RPMI7951 (cell line): ENCODE data around the gene NANOGP8. TPM values are rescaled to one million over a fixed set of nuclear protein-coding genes. Genes with fewer than 3 reads are reported as not detected.
"Not testable (repeated sequence)": the region's sequence is repeated elsewhere in the genome, so short reads cannot be mapped to it uniquely, and the experiment has no call there.

ENCODE experiments used
- DNase-seq: peaks from one replicate; pipeline ENCODE4 v3.0.0-alpha.2; 2012; ENCODE audit warnings: low read depth
- total RNA-seq: library from RNA; depleted of rRNA; stranded (reverse); fragments of >200 nt; shearing (Covaris generic); gene quantifications from 2 replicates; pipeline ENCODE4 v1.2.3, GENCODE V29; 2014; rRNA removed

The NANOGP8 gene, protein sequence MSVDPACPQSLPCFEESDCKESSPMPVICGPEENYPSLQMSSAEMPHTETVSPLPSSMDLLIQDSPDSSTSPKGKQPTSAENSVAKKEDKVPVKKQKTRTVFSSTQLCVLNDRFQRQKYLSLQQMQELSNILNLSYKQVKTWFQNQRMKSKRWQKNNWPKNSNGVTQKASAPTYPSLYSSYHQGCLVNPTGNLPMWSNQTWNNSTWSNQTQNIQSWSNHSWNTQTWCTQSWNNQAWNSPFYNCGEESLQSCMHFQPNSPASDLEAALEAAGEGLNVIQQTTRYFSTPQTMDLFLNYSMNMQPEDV
- total RNA-seq = not detected in 2 replicates

DNA sequence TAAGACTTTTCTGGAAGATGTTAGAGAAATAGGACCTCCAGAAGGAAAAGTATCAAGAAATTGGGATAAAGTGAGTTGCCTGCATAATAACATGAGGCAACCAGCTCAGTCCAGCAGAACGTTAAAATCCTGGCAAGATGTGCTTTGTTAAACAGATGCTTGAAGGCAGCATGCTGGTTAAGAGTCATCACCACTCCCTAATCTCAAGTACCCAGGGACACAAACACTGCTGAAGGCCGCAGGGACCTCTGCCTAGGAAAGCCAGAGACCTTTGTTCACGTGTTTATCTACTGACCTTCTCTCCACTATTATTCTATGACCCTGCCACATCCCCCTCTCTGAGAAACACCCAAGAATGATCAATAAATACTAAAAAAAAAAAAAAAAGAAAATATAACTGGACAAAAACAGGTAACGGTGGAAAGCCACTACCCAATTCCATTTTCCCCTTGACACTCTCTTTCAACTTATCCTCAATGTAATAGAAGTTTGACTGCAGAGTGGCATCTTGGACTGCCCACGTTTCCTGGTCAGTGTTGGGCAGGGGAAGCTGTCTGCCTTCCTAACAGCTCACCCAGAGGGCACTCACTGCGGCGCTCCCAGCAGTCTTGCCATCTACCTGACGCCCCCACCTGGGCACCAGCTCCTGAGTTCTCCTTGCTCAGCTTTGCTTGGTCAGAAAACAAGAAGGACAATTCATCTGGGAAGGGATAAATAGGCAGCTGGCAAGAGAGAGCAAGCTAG lies at the start of gene NANOGP8:
Gene NANOGP8 (minus strand): TSS at position 120 of the 744 bp plus-strand sequence. CDS start 185 bp downstream, outside the sequence.
- DNase-seq = not testable (repeated sequence)

DNA sequence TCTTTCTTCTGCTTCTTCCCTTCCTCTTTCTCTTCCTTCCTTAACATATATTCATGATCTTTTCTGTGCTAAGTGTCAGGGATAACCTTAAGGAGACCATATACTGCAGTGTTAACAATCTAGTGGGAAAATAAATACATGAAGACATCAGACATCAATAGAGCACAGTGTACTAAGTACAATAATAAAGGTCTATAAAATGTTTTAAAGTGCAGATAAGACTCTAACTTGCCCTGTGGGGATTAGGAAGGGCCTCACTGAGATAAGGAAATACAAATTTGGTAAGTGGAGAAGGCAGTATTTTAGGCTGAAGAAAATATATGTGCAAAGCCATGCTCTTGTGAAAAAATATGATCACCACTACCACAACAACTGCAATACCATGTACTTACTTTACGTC lies 49.2 kb upstream of the NANOGP8 start:
- DNase-seq = no peak

GRCh38 chr15:35130245-35130644 lies 45.1 kb upstream of the NANOGP8 start:
- DNase-seq = no peak

DNA sequence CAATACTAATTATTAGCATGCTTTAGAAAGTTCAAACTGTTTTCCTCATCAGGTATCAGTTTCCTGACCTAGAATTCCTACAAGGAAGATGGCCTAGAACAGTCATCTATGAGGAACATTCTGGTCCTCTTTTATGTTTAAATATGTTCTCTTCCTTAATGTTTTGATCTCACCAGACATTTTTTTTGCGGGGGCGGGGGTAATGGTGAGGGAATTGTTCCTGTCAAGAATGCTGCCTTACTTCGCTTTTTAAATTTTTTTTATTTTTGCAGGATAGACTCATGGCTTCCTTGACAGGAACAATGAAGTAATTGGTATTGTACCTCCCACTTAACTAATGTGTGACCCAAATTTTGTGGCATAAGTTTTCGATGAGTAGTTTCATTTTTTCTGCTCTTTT lies 44.3 kb upstream of the NANOGP8 start:
- no peak for DNase-seq

GRCh38 chr15:35127717-35128116 lies 42.6 kb upstream of the NANOGP8 start:
- no peak for DNase-seq

DNA sequence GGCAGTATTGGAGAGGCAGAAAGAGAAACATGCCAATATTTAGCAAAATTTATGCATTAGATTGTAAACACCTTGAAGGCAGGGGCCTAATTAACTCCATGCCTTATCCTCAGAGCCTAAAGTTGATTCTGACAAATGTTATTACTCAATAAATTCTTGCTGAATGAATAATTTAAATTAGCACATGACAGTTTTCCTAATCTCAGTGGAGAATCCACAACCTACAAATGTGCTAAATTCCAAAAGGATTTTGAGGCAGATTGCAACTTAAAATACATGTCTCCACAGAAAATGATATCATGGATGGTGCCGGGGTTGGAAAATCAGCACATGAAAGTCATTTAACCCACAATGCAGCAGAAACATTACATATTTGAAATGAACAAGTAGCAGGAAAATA lies 41.1 kb upstream of the NANOGP8 start:
- no peak for DNase-seq

DNA sequence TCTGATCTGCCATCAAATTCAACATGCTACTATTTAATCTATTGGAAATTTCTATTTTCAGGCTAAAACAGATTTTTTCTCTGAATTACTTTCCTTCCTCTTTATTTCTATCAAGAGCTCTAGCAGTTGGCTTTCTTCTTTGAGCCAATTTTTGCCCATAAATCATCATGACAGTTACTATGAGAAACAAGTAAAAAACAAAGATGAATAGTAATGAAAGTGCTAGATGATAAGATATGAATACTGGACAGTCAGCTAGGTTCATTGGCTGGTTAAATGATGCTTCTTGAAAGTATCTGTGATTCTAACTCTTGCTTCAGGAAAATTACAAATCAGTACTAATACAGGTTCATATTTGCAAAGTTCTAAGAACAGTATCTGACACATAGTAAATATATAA lies 38.6 kb upstream of the NANOGP8 start:
- no peak for DNase-seq

GRCh38 chr15:35121611-35122359 lies 36.7 kb upstream of the NANOGP8 start:
- DNase-seq = no peak

- DNase-seq = no peak
Measured at GRCh38 chr15:35120173-35120572, 35.1 kb upstream of the NANOGP8 start.

DNA sequence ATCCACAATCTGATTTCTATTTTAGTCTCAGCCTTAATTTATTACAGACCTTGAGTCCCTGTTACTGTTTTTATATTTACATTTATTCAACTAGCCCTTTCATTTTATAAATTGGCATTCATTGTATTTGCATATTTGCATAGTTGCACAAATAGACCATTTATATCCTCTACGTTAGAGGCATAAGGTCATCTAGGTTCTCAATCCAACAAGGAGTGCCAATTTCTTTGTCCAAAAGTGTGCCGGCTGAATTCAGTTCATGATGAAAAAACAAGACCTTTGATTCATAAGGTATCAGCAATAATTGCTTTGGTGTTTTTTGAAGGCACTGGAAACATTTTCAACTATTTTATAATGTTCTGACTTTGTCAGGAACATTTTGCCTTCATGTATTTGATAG lies 33.9 kb upstream of the NANOGP8 start:
- no peak for DNase-seq

DNA sequence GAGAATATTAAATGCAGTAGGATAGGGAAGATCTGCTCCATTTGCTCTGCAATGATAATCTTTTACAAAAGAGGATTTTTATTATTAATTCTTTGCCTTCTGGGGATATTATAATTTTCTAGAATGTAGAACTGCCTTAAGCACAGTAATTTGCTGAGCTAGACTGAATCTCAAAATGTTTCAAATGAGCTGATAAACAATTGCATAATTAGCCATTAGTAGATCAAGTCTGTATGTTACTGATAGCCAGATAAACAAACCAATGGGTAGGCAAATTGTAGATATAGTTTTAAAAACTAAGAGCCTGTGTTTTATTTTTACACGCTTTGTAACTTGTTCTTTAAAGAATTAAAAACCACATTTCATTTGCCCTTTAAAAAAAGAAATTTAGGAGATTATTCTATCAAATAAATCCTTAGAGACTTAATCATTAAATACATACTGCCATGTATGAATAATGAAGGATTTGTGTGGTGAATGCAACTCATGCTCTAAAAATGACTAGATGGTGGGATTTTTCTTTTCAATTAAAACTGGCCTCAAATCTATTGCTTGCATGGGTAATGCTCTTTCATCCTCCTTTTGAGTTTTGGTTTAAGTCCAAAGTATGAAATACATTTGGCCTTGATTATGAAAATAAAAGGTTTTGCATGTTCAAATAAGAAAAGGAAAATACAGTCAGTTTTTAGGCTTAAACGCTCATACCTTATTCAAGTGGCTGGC lies 32.6 kb upstream of the NANOGP8 start:
- DNase-seq = no peak

DNA sequence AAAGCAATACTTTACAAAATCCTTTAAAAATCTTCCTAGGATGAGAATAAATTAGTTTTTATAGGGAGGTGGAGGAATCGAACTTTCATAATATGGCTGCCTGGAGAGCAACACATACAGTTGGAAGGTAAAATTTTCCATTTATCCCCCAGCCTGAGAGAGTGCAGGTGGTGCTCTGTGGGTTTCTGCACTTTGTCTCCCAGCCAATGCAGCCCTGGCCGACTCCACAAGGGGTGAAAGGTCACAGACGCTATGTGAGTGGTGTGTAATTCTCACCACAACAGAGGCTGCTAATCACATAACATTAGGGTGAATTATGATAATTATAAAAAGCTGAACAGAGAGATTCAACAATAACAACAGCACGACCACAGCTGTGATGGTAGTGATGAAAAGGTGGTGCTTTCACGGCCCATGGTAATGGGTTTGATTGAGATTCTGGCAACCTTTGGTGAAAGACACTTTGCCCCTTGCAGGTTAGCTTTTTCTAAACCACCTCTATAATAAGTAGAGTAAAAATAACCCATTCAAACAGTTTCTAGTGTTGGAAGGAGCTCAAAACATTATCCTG lies 30.1 kb upstream of the NANOGP8 start:
- peak; percentile 3 for DNase-seq

DNA sequence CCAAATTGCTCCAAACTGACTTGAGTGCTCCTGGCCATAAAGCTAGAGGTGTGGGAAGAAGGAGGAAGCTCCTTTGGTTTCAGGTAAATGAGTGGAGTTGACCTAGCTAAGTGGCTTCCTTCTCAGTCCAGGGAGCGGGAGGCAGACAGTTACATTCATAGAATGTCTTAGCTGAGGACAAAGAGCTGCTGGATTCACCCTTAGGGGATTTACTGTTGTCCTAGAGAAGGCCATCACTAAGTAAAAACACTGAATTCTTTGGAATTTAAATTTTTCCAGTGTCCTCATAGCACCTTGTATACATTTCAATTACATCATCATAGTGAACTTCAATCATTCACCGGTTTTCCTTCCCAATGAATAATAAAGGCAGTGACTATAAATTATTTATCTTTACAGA lies 27.3 kb upstream of the NANOGP8 start:
- DNase-seq = no peak

DNA sequence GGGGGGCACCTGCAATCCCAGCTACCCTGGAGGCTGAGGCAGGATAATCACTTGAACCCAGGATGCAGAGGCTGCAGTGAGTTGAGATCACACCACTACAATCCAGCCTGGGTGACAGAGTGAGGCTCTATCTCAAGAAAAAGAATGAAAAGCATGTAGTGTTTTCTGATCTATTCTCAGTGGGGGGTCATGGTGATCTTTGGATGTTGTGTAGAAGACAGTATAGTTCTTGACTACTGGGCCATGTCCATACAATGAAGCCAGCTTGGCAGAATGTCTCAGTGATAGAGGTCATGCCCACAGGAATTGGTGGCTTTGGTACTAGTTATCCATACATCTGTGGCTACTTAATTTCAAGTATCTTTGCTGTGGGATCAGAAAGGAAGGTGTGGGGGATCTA lies 26.8 kb upstream of the NANOGP8 start:
- no peak for DNase-seq

- DNase-seq = no peak
Measured at GRCh38 chr15:35108453-35108852, 23.4 kb upstream of the NANOGP8 start.

DNA sequence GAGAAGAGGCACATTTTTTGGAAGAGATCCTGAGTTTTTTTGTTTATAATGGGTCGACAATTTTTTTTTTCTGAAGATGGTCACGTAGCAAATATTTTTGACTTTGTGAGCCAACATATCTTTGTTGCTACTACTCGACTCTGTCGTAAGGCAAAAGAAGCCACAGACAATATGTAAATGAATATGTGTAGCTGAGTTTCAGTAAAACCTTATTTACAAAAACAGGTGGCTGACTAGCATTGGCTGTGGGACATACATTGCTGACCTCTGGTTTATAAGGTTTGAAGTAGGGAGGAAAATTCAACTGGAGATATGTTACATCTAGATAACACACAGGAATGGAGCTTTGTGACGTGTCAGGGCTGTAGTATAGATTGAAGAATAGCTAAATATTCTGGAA lies 22.5 kb upstream of the NANOGP8 start:
- no peak for DNase-seq

DNA sequence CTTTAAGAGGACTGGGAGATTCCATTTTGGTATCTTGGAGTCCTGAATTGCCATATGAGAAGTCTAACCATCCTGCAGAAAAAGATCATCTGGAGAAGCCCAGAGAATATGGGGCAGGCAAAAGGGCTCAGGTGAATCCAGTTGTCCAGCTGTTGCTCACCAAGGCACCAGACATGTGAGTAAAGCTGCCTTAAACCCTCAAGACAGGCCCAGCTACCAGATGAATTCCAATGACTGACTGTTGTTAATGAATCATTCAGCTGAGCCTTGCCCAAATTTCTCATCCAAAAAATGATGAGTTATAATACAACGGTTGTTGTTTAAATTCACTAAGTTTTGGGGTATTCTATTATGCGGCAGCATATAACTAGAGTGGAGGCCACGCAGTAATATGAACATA lies 22.0 kb upstream of the NANOGP8 start:
- DNase-seq = no peak

DNA sequence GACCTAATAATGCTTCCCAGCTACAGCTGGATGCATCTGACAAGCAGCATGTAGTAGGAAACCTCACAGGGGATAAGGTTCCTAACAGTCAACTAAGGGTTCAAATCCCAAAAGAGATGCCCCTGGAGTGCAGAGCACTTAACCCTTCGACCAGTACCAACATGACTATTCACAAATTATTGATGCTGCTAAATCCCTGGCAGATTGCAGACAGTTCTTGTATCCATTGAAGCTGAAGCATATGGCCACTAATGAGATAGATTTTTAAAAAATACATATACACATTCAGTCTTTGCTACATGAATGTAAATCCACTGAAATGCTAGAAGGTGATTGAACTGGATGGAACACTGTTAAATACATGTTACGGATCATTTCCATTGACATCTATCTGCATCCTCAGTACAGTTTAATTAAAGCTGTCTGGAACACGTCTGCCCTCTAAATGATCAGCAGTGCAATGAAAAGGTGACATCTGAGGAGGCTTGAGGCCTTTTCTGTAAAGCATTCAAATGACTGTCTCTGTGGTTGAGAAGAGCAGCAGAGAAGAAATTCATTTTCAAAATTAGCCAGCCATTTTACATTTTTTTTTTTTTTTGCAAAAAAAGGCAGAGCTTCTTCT lies 19.5 kb upstream of the NANOGP8 start:
- DNase-seq = no peak

GRCh38 chr15:35102186-35102585 lies 17.1 kb upstream of the NANOGP8 start:
- DNase-seq = no peak

DNA sequence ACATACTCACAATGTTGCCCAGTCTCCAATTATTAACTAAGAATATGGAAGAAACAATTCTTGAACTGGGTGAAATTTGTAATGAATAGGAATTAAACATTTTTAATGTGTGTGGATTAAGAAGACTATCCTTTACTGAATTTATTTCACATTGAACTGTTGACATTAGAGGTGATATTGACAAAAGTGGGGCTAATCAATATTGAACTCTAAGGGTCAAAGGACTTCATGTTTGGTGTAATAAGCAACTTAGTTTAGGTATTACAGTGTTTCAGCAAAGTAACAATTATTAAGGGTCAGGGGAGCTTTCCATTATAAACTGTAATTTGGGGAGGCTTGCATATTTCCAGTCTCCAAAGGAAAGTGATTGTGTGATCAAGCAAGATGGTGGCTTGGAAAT lies 16.2 kb upstream of the NANOGP8 start:
- no peak for DNase-seq

DNA sequence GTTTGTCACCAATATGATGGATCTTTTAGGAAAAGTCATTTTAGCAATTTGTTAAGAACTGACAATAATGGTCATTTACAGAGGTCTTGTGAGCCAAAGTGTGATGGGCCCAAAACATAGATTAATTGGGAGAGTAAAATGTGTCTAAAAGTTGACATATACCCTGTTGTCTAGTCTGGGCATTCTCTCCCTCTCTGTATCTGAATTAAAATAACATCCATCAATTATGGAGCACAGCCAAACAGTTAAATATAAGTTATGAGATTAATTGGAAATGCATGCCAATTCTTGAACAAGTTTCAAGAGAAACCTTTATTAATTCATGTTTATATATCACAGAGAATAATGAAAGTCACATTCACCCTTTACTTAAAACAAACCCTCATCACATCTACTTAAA lies 13.6 kb upstream of the NANOGP8 start:
- DNase-seq = no peak
